SH-SY5Y (cell line): ENCODE data around the gene ARL16.

Experiments
- GATA2 ChIP-seq: IDR thresholded peaks from 2 replicates; pipeline ENCODE4 v1.6.1; 2011; ENCODE audit warnings: mild to moderate bottlenecking, low read depth, low read length
- GATA3 ChIP-seq: IDR thresholded peaks from 2 replicates; pipeline ENCODE4 v1.6.1; 2011; ENCODE audit warnings: low read depth, mild to moderate bottlenecking, low read length, moderate library complexity

GRCh38 chr17:81650951-81651350 is 32.6 kb downstream of the ARL16 start:
- no peak for TF ChIP-seq GATA2
- TF ChIP-seq GATA3, result no peak
